ENCODE measurements around the gene KLF5.

Gene KLF5

DNA sequence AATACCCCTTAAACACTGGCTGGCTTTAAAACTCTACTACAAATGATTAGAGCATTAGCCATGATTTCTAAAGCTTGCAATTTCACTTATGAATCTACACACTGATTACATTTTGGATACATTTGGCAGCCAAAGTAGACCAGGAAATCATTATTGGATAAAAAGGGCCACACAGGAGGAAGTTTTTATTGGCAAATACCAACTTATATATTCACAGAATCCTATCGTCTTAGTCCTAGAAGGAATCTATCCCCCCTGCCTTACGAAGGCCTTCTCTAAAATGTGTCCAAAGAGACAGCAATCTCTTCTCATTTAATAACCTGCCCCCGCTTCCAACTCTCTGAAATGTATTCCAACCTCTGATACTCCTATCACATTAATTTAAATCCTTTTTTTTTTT lies 52.5 kb downstream of the KLF5 start:
- H3K4me1 ChIP-seq (ENCODE audit: control insufficient read depth in 5 of 5, insufficient read depth in 5 of 5, low read length in 5 of 5), result no peaks in the 10 kb centered on the region
- H3K27ac ChIP-seq (ENCODE audit: low read depth, low read length), result no peak overlapping the region
- no peaks in the 10 kb centered on the region for H3K27me3 ChIP-seq (ENCODE audit: control insufficient read depth in 5 of 5, insufficient read depth in 4 of 5, low read length in 5 of 5)
- no peak overlapping the region for H3K4me3 ChIP-seq (ENCODE audit: low read depth in 1 of 5, low read length in 5 of 5)
- no peaks in the 10 kb centered on the region for H3K36me3 ChIP-seq (ENCODE audit: control insufficient read depth in 5 of 5, insufficient read depth in 5 of 5, low read length in 5 of 5)
- H3K9me3 ChIP-seq (ENCODE audit: control insufficient read depth in 5 of 5, low read length in 5 of 5), result no peaks in the 10 kb centered on the region
- no peak overlapping the region for H3K9ac ChIP-seq (ENCODE audit: low read length in 5 of 5)

DNA sequence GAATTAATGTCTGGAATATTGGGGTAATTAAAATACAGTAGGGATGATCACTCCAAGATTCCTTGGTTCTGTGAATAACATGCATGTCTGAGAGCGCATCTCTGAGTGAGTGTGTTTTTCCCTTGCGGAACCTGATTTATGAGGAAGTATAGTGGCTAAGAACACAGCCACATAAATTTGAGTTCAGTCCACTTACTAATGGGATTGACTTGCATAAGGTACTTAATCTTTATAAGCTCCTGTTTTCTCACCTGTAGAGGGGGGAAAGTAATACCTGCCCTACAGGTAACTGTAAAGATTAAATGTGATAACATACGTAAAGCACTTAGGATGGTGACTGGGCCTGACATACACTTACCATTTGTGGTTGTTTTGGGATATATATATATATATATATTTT lies 60.8 kb downstream of the KLF5 start:
- Histone ChIP-seq H3K27ac (ENCODE audit: low read depth, low read length) (no peak overlapping the region), H3K9ac (ENCODE audit: low read length in 5 of 5) (no peak overlapping the region), H3K4me3 (ENCODE audit: low read depth in 1 of 5, low read length in 5 of 5) (no peak overlapping the region), H3K27me3 (ENCODE audit: control insufficient read depth in 5 of 5, insufficient read depth in 4 of 5, low read length in 5 of 5) (no peaks in the 10 kb centered on the region), H3K4me1 (ENCODE audit: control insufficient read depth in 5 of 5, insufficient read depth in 5 of 5, low read length in 5 of 5) (no peaks in the 10 kb centered on the region), H3K9me3 (ENCODE audit: control insufficient read depth in 5 of 5, low read length in 5 of 5) (no peaks in the 10 kb centered on the region), H3K36me3 (ENCODE audit: control insufficient read depth in 5 of 5, insufficient read depth in 5 of 5, low read length in 5 of 5) (no peaks in the 10 kb centered on the region)

Measured in subcutaneous abdominal adipose tissue (tissue), 5 donors.